Panc1 (cell line): Measurements from ENCODE around the gene GATAD2B.

Experiments
- CTCF ChIP-seq: fragments of 450-650 bp; IDR thresholded peaks from 2 replicates; pipeline ENCODE4 v1.5.1; 2017; ENCODE audit warnings: mild to moderate bottlenecking
- POLR2AphosphoS5 ChIP-seq: IDR thresholded peaks from 2 replicates; pipeline ENCODE4 v1.6.1; 2012; ENCODE audit warnings: mild to moderate bottlenecking, low read depth, low read length, moderate library complexity

- TF ChIP-seq CTCF (no peak), POLR2AphosphoS5 (peak; percentile 66)
These were observed 44.6 kb upstream of the GATAD2B start, which contains the start of gene CREB3L4 for GRCh38 chr1:153967107-153967999.
